Neural cell (in vitro differentiated cells): ENCODE data around the gene ABHD12.

ENCODE experiments used
- POLR2AphosphoS5 ChIP-seq: IDR thresholded peaks from 2 replicates; pipeline ENCODE4 v1.6.1; 2012
- TF ChIP-seq, protein P1 (sequence below): IDR thresholded peaks from 2 replicates; pipeline ENCODE4 v1.6.1; 2012; ENCODE audit warnings: borderline replicate concordance
- TF ChIP-seq, protein P2 (sequence below): fragments of 450-650 bp; IDR thresholded peaks from 2 replicates; pipeline ENCODE4 v1.5.1; 2014; ENCODE audit warnings: antibody characterized with exemption, mild to moderate bottlenecking, moderate library complexity; ENCODE audit not compliant: poor library complexity, severe bottlenecking

DNA sequence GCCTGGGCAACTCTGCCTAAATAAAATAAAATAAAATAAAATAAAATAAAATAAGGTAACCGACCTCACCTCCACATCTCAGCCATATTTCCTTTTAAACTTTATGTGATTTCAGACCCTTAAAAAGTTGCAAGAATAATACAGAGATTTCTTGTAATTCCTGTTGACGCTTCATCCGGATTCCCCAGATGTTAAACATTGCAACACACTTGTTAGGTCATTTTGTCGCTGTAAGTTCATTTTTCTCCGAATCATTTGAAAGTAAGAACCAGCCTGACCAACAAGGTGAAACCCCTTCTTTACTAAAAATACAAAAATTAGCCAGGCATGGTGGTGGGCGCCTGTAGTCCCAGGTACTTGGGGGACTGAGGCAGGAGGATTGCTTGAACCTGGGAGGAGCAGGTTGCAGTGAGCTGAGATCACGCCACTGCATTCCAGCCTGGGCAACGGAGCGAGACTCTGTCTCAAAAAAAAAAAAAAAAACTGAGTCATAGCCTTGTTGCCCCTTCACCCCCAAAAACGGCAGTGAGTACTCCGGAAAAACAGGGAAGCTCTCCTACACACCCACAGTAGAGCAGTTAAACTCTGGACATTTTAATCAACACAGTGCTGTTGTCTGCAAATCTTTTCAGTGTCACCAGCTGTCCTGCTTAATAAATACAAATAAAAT is 136.9 kb downstream of the ABHD12 start:
- TF ChIP-seq, protein P1, sequence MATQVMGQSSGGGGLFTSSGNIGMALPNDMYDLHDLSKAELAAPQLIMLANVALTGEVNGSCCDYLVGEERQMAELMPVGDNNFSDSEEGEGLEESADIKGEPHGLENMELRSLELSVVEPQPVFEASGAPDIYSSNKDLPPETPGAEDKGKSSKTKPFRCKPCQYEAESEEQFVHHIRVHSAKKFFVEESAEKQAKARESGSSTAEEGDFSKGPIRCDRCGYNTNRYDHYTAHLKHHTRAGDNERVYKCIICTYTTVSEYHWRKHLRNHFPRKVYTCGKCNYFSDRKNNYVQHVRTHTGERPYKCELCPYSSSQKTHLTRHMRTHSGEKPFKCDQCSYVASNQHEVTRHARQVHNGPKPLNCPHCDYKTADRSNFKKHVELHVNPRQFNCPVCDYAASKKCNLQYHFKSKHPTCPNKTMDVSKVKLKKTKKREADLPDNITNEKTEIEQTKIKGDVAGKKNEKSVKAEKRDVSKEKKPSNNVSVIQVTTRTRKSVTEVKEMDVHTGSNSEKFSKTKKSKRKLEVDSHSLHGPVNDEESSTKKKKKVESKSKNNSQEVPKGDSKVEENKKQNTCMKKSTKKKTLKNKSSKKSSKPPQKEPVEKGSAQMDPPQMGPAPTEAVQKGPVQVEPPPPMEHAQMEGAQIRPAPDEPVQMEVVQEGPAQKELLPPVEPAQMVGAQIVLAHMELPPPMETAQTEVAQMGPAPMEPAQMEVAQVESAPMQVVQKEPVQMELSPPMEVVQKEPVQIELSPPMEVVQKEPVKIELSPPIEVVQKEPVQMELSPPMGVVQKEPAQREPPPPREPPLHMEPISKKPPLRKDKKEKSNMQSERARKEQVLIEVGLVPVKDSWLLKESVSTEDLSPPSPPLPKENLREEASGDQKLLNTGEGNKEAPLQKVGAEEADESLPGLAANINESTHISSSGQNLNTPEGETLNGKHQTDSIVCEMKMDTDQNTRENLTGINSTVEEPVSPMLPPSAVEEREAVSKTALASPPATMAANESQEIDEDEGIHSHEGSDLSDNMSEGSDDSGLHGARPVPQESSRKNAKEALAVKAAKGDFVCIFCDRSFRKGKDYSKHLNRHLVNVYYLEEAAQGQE = no peak
- TF ChIP-seq, protein P2, sequence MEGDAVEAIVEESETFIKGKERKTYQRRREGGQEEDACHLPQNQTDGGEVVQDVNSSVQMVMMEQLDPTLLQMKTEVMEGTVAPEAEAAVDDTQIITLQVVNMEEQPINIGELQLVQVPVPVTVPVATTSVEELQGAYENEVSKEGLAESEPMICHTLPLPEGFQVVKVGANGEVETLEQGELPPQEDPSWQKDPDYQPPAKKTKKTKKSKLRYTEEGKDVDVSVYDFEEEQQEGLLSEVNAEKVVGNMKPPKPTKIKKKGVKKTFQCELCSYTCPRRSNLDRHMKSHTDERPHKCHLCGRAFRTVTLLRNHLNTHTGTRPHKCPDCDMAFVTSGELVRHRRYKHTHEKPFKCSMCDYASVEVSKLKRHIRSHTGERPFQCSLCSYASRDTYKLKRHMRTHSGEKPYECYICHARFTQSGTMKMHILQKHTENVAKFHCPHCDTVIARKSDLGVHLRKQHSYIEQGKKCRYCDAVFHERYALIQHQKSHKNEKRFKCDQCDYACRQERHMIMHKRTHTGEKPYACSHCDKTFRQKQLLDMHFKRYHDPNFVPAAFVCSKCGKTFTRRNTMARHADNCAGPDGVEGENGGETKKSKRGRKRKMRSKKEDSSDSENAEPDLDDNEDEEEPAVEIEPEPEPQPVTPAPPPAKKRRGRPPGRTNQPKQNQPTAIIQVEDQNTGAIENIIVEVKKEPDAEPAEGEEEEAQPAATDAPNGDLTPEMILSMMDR = no peak
- no peak for TF ChIP-seq POLR2AphosphoS5
